OCI-LY3 (cell line): ENCODE data around the gene VLDLR.

Source experiments
- H2AFZ ChIP-seq: fragments of 200-600, 300-600 bp; shearing (Covaris generic); 2 replicates; pipeline ENCODE4 v1.6.0; 2014; ENCODE audit warnings: antibody characterized with exemption, low read depth, low read length
- H3K27ac ChIP-seq: fragments of 200-600, 300-600 bp; sonication (generic); 2 replicates; pipeline ENCODE4 v1.5.1; 2014; ENCODE audit warnings: mild to moderate bottlenecking, low read length, moderate library complexity, mixed read lengths
- H3K27me3 ChIP-seq: fragments of 200-600, 300-600 bp; sonication (generic); 2 replicates; pipeline ENCODE4 v1.6.1; 2014; ENCODE audit warnings: low read depth, low read length, mixed read lengths
- H3K36me3 ChIP-seq: fragments of 200-600, 300-600 bp; sonication (generic); replicated peaks from 2 replicates; pipeline ENCODE3; 2014; ENCODE audit warnings: low read depth, low read length, mixed read lengths
- H3K4me1 ChIP-seq: fragments of 300-600, 200-600 bp; sonication (generic); 2 replicates; pipeline ENCODE4 v1.6.1; 2014; ENCODE audit warnings: low read length, mixed read lengths
- H3K4me2 ChIP-seq: fragments of 200-600, 300-600 bp; sonication (generic); 2 replicates; pipeline ENCODE4 v1.6.1; 2014; ENCODE audit warnings: low read length, mixed read lengths
- H3K4me3 ChIP-seq: fragments of 300-600, 200-600 bp; sonication (generic); 2 replicates; pipeline ENCODE4 v1.5.1; 2014; ENCODE audit warnings: antibody characterized with exemption, mild to moderate bottlenecking, low read length, moderate library complexity
- H3K79me2 ChIP-seq: fragments of 300-600, 200-600 bp; shearing (Covaris generic); 2 replicates; pipeline ENCODE4 v1.6.1; 2014; ENCODE audit warnings: mild to moderate bottlenecking, low read length, mixed read lengths
- H3K9ac ChIP-seq: fragments of 300-600, 200-600 bp; shearing (Covaris generic); 2 replicates; pipeline ENCODE4 v1.6.0; 2014; ENCODE audit warnings: mild to moderate bottlenecking, low read length, moderate library complexity
- H3K9me3 ChIP-seq: fragments of 200-600, 300-600 bp; shearing (Covaris generic); 2 replicates; pipeline ENCODE4 v1.6.1; 2014; ENCODE audit warnings: low read length, mixed read lengths; ENCODE audit not compliant: insufficient read depth
- H4K20me1 ChIP-seq: fragments of 200-600, 300-600 bp; sonication (generic); 2 replicates; pipeline ENCODE4 v1.6.1; 2016; ENCODE audit warnings: low read length, mixed read lengths; ENCODE audit not compliant: insufficient read depth
- CTCF ChIP-seq: fragments of 200-600, 300-600 bp; sonication (generic); IDR thresholded peaks from 2 replicates; pipeline ENCODE4 v1.5.1; 2014; ENCODE audit warnings: antibody characterized with exemption, low read length, low read depth
- EZH2phosphoT487 ChIP-seq: fragments of 200-600 bp; shearing (Covaris generic); IDR thresholded peaks from 2 replicates; pipeline ENCODE4 v1.6.1; 2018; ENCODE audit warnings: antibody characterized with exemption, mixed run types, low read depth

VLDLR gene

GRCh38 chr9:2618289-2618688, 3.3 kb upstream of the VLDLR start:
- Histone ChIP-seq H3K79me2 (no peaks in the 10 kb centered on the region), H3K4me1 (peaks cover 24% of the 10 kb centered on the region)

GRCh38 chr9:2620919-2621721, 467 bp upstream of the VLDLR start:
- no peak overlapping the region for H3K27ac ChIP-seq

More at GRCh38 chr9:2618289-2618688, 3.3 kb upstream of the VLDLR start:
- no peaks in the 10 kb centered on the region for H3K36me3 ChIP-seq
- H3K9ac ChIP-seq, result no peak overlapping the region
- no peaks in the 10 kb centered on the region for H3K9me3 ChIP-seq
- H3K4me3 ChIP-seq, result no peak overlapping the region
- H3K27me3 ChIP-seq, result peaks cover 4% of the 10 kb centered on the region; the same call in 1 of the 2 replicates
- no peaks in the 10 kb centered on the region for H4K20me1 ChIP-seq
- no peak for TF ChIP-seq CTCF
- no peak overlapping the region for H3K4me2 ChIP-seq
- H2AFZ ChIP-seq, result no peak overlapping the region
- no peak overlapping the region for H3K27ac ChIP-seq

GRCh38 chr9:2622461-2623287, 1.1 kb downstream of the VLDLR start:
- Histone ChIP-seq H3K9me3 (no peaks in the 10 kb centered on the region), H4K20me1 (no peaks in the 10 kb centered on the region), H3K4me3 (peak overlapping the region; percentile 89), H3K79me2 (no peaks in the 10 kb centered on the region), H3K4me1 (peaks cover 6% of the 10 kb centered on the region), H2AFZ (peak overlapping the region; percentile 46; the same call in 1 of the 2 replicates), H3K27me3 (peaks cover 4% of the 10 kb centered on the region; the same call in 1 of the 2 replicates), H3K27ac (no peak overlapping the region), H3K4me2 (peak overlapping the region; percentile 75), H3K36me3 (no peaks in the 10 kb centered on the region), H3K9ac (peak overlapping the region; percentile 69)
- TF ChIP-seq EZH2phosphoT487 (no peak), CTCF (no peak)

More at GRCh38 chr9:2620919-2621721, 467 bp upstream of the VLDLR start:
- peak overlapping the region; percentile 70 for H3K4me2 ChIP-seq
- no peak overlapping the region; the same call in 1 of the 2 replicates for H2AFZ ChIP-seq
- no peaks in the 10 kb centered on the region for H3K79me2 ChIP-seq
- TF ChIP-seq CTCF, result no peak
- TF ChIP-seq EZH2phosphoT487, result no peak
- peak overlapping the region; percentile 89 for H3K4me3 ChIP-seq
- no peaks in the 10 kb centered on the region for H4K20me1 ChIP-seq
- peaks cover 4% of the 10 kb centered on the region; the same call in 1 of the 2 replicates for H3K27me3 ChIP-seq
- H3K9me3 ChIP-seq, result no peaks in the 10 kb centered on the region
- peak overlapping the region; percentile 37; the same call in 1 of the 2 replicates for H3K9ac ChIP-seq
- peaks cover 22% of the 10 kb centered on the region for H3K4me1 ChIP-seq
- H3K36me3 ChIP-seq, result no peaks in the 10 kb centered on the region
